Esophagus squamous epithelium (tissue), 5 donors: ENCODE results near the gene PKHD1. TPM values are rescaled to one million over a fixed set of nuclear protein-coding genes. Genes with fewer than 3 reads are reported as not detected.

Experiments used
- DNase-seq: peaks from one replicate; lab custom pipeline; 2025; lab: John Stamatoyannopoulos, UW
- H3K27ac ChIP-seq, 4 donors: fragments of 200-600 bp; sonication (generic); one replicate each; pipeline ENCODE4 v1.5.1; 2016 to 2019; ENCODE audit warnings: mild to moderate bottlenecking in 1 of 4
- H3K27me3 ChIP-seq, 4 donors: fragments of 200-600 bp; sonication (generic); 1 replicate in 3 of 4; 2 replicates in 1 of 4; pipeline versions ENCODE4 v1.5.1 to v1.6.0; 2017 to 2021; ENCODE audit warnings: antibody characterized with exemption in 1 of 4
- H3K36me3 ChIP-seq, 3 donors: fragments of 200-600 bp; sonication (generic); one replicate each; pipeline ENCODE4 v1.5.1; 2016 to 2019
- H3K4me1 ChIP-seq, 3 donors: fragments of 200-600 bp; sonication (generic); one replicate each; pipeline ENCODE4 v1.5.1; 2017 to 2019
- H3K4me3 ChIP-seq, 4 donors: fragments of 200-600 bp; sonication (generic); 1 replicate in 3 of 4; 2 replicates in 1 of 4; pipeline ENCODE4 v1.5.1; 2016 to 2019; ENCODE audit warnings: mild to moderate bottlenecking in 2 of 4, moderate library complexity in 1 of 4
- H3K9me3 ChIP-seq, 3 donors: fragments of 200-600 bp; sonication (generic); one replicate each; pipeline ENCODE4 v1.5.1; 2016 to 2019
- CTCF ChIP-seq, 6 experiments: fragments of 450-650 bp in 4 of 6; fragments of 200-600 bp in 2 of 6; sonication (generic) in 2 of 6; IDR thresholded peaks; one replicate each; pipeline ENCODE4 v1.5.1; 2016 to 2019; ENCODE audit warnings: antibody characterized with exemption in 6 of 6, mild to moderate bottlenecking in 4 of 6, moderate library complexity in 4 of 6
- POLR2A ChIP-seq, 4 donors: fragments of 450-650 bp; IDR thresholded peaks; one replicate each; pipeline ENCODE4 v1.6.1; 2017; ENCODE audit warnings: antibody characterized with exemption in 4 of 4, mild to moderate bottlenecking in 4 of 4, moderate library complexity in 3 of 4
- WGBS, 2 donors: methylation state at CpG; one replicate each; pipeline ENCODE4 v1.1.5; 2018; 5-methylcytosine and 5-hydroxymethylcytosine counted together
- intact Hi-C: fragments of 100-400 bp; cut with DNase I; formaldehyde crosslinking; loops from one replicate; pipeline ENCODE4 v1.15.0; 2022
- total RNA-seq, 4 donors: library from RNA; depleted of rRNA; stranded (reverse); fragments of >200 nt; gene quantifications; one replicate each; pipeline ENCODE4 v1.1.0, GENCODE V29; 2016
- donor health status: DM: yes; HTN: yes; CAD: no.

Gene PKHD1
- total RNA-seq, 4 donors from 2014 or later: 0.04 TPM; not detected in 3

- 39 to 44% methylated on average over 2 of the region's 2 CpGs for WGBS, 2 donors
- no peak overlapping the region for H3K4me3 ChIP-seq
- H3K27ac ChIP-seq: no peak overlapping the region
- intact Hi-C loops: no loop called here
- H3K36me3 ChIP-seq: no peaks in the 10 kb centered on the region
- no peaks in the 10 kb centered on the region for H3K27me3 ChIP-seq
- no peak for DNase-seq
- no peak for TF ChIP-seq CTCF (IDR thresholded peaks at IDR 0.05)
- no peak for TF ChIP-seq POLR2A (IDR thresholded peaks at IDR 0.05)
- H3K4me1 ChIP-seq: no peaks in the 10 kb centered on the region
- no peaks in the 10 kb centered on the region for H3K9me3 ChIP-seq
Observed at GRCh38 chr6:52089758-52090348, 2.4 kb upstream of the PKHD1 start.

- Histone ChIP-seq H3K27me3 (no peaks in the 10 kb centered on the region), H3K27ac (no peak overlapping the region), H3K9me3 (no peaks in the 10 kb centered on the region), H3K36me3 (no peaks in the 10 kb centered on the region), H3K4me1 (no peaks in the 10 kb centered on the region), H3K4me3 (no peak overlapping the region)
- intact Hi-C loops: no loop called here
- no peak for DNase-seq
- 48 to 65% methylated on average over 5 of the region's 5 CpGs for WGBS, 2 donors
- TF ChIP-seq POLR2A (IDR thresholded peaks at IDR 0.05): no peak
- TF ChIP-seq CTCF (IDR thresholded peaks at IDR 0.05): no peak
Observed at GRCh38 chr6:52086741-52087140, 672 bp downstream of the PKHD1 start.

GRCh38 chr6:52081237-52081636, 6.2 kb downstream of the PKHD1 start:
- Histone ChIP-seq H3K27me3 (peaks cover 0 to 4% (median 0%) of the 10 kb centered on the region in 4 donors), H3K36me3 (no peaks in the 10 kb centered on the region), H3K4me3 (no peak overlapping the region), H3K9me3 (no peaks in the 10 kb centered on the region), H3K4me1 (no peaks in the 10 kb centered on the region), H3K27ac (no peak overlapping the region)
- WGBS, 2 donors: 76% methylated on average over 4 of the region's 4 CpGs
- TF ChIP-seq CTCF (IDR thresholded peaks at IDR 0.05) (no peak), POLR2A (IDR thresholded peaks at IDR 0.05) (no peak)
- intact Hi-C loops: no loop called here
- DNase-seq: no peak

GRCh38 chr6:52077961-52078625, 9.3 kb downstream of the PKHD1 start:
- 37 to 40% methylated on average over 7 to 8 of the region's 8 CpGs for WGBS, 2 donors
- intact Hi-C loops: no loop called here
- Histone ChIP-seq H3K27ac (no peak overlapping the region), H3K36me3 (no peaks in the 10 kb centered on the region), H3K9me3 (no peaks in the 10 kb centered on the region), H3K4me1 (no peaks in the 10 kb centered on the region), H3K4me3 (no peak overlapping the region), H3K27me3 (peaks cover 0 to 4% (median 0%) of the 10 kb centered on the region in 4 donors)
- no peak for DNase-seq
- TF ChIP-seq CTCF (IDR thresholded peaks at IDR 0.05) (no peak), POLR2A (IDR thresholded peaks at IDR 0.05) (no peak)

- no peak overlapping the region for H3K4me3 ChIP-seq
- no peaks in the 10 kb centered on the region for H3K4me1 ChIP-seq
- no peaks in the 10 kb centered on the region for H3K9me3 ChIP-seq
- H3K27ac ChIP-seq: no peak overlapping the region
- DNase-seq: no peak
- 64 to 69% methylated on average over 2 to 3 of the region's 3 CpGs for WGBS, 2 donors
- intact Hi-C loops: no loop called here
- H3K36me3 ChIP-seq: no peaks in the 10 kb centered on the region
- no peak for TF ChIP-seq CTCF (IDR thresholded peaks at IDR 0.05)
- TF ChIP-seq POLR2A (IDR thresholded peaks at IDR 0.05): no peak
- H3K27me3 ChIP-seq: peaks cover 0 to 4% (median 0%) of the 10 kb centered on the region in 4 donors
Observed at GRCh38 chr6:52077180-52077884, 10.1 kb downstream of the PKHD1 start.
